Lung microvascular endothelial cell (primary cell): Measurements from ENCODE around the gene FHIT. TPM values are rescaled to one million over a fixed set of nuclear protein-coding genes. Genes with fewer than 3 reads are reported as not detected.

Experiments used
- DNase-seq, 2 donors: peaks; one replicate each; pipeline versions ENCODE4 v3.0.0 to v3.0.0-alpha.2; 2010; ENCODE audit warnings: low read depth in 2 of 2
- total RNA-seq: library from RNA; depleted of rRNA; stranded (reverse); fragments of >200 nt; gene quantifications from 2 replicates; pipeline ENCODE4 v1.2.1, GENCODE V29; 2014

FHIT gene
- total RNA-seq, 1 donor from 2014 or later, result 0.79 TPM

DNA sequence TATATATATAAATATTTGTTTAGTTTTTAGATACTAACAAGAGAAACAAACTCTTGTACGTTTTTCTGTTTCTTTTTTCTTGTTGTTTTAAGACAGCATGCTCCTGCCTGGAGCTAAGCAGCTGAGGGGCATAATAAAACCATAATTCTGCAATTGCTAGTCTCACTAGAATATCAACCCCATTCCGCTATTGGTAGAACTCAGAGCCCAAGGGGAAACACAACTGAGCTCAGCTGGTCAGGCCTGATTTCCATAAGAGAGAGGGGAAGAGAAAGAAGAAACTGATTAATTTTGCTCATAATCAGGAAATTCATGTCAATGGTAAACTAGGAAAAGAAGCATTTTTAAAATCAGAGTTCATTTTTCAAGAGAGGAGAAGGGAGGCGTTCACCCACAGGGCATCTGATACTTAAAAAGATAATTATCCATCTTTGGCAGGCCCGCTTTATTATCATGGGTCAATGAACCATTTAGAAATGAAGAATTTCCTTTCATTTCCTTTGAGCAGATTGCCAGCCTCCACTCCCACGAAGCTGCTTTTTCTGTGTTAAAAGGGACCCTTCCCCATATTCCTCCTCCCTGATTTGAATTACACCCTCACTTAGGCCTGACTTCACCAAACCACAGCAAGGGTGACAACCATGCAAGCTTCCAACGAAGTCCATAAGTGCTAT is 1236.1 kb downstream of the FHIT start:
- no peak for DNase-seq

DNA sequence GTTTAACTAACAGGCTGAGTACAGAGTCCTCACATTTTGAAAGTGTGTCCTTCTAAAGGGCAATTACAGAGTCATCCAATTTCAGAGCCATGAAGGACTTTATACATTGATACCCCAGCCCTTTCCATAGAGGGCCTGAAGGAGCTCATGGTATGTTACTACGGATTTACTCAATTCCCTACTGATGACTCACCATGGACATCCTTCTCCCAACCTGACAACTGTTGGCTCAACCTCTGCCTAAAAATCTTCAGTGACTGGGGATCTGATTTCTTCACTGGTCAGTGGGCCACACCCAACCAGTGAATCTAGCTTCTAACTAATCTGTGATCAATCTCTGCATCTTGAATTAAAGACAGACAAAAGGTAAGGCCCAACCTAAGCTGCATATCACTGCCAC is 1238.0 kb downstream of the FHIT start:
- no peak for DNase-seq

DNA sequence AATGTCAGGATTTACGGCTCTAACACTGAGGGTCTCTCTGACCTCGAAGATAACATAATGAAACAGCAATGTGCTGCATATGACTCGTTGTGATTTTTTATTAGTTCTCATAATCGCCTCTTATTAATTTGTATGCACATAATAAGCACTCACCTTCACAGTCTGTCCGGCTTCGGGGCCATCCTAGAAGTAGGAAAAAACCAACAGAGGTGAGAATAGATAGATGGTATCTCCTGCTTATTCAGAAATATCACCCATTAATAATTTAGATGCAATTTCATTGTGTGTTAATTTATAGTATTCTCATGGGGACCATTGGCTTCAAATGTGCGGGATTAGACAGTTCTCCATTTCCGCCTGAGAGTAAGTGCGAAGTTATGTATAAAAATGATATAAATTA is 1240.0 kb downstream of the FHIT start:
- DNase-seq, result no peak

DNA sequence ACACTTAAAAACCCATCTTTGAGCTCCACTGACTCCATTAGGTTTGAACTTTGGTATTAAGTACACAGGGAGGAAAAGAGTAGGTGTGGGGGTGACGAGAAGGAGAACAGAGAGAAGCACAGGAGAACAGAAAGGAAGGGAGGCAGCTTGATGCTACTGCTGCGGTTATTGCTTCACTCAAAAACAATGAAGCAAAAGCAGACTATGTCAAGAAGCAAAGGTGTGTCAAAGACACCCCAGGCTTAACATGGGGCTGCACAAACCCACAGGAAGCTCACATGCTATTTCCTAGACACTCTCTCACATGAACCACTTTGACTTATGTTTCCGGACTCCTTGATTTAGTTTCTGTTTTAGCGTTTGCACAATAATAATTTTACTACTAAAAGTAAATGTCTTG is 1240.5 kb downstream of the FHIT start:
- no peak for DNase-seq

DNA sequence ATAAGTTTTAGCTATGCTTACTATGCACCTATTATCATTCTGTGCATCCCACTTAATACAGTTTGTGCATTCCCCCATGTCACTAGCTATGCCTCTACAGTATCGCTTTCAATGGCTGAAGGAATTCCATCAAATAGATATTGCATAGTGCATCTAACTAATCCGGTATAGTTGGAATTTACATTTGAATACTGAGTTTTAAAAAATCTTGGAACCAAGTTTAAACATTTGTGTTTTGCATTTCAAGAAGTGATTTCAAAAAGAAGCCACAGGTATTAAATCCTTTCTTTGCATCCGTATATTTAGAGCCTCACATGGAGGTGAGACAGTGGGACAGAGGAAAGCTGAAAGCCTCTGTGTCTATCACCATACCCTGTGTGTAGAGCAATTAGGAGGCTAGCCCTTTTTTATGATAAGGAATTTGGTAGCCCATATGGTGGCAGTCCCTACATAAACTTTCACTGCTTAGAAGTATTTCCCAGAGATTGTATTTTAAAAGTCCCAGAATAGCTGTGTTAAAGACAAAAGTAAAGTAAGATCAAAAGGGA is 1241.2 kb downstream of the FHIT start:
- DNase-seq, result no peak

DNA sequence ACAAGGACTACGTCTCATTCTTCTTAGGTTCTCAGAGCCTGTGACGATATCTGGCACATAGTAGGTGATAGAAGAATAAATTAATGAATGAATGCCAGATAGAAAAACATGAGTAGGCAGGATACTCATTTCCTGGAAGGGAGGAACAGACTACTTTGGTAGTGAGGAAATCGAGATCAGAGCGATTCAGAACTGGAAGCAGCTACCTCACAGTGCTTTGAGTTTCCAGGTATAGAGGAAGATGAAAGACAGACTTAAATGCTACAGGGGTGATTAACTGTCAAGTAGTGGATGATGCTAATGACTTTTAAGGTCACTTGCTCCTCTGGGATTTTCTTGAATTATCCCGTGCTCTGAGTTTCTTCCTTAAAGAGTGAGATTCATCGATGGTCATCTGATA is 1249.9 kb downstream of the FHIT start:
- no peak for DNase-seq

DNA sequence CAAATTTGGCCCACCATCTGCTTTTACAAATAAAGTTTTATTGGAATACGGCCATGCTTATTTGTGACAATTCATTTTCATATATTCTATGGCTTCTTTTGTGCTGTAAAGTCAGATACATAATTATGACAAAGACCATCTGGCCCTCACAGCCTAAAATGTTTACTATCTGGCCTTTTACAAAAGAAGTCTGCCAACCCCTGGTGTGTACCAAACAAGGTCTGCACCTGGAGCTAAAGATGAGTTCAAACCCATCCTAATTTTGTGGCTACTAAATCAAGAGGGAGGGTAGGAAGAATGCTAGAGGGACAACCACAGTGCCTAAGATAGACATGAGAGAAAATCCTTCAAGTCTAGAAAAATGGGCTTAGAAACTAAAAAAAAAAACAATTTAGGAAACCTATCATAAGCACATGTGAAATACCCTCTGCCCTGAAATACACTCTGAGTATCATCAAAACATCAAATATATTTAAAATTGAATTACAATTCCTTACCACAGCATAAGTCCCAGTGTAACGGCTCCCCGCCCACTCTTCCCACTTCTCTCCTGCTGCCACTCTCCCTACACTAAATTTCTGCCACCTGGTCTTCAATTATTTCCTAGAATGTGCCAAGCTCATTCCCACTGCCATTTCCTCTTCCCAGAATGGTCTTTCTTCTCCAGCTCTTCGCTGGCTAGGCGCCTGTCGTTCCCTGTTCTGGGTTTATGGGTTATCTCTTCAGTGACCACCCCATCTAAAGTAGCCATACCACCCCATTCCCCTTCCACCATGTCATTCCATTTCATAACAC is 1250.7 kb downstream of the FHIT start:
- DNase-seq, result no peak

DNA sequence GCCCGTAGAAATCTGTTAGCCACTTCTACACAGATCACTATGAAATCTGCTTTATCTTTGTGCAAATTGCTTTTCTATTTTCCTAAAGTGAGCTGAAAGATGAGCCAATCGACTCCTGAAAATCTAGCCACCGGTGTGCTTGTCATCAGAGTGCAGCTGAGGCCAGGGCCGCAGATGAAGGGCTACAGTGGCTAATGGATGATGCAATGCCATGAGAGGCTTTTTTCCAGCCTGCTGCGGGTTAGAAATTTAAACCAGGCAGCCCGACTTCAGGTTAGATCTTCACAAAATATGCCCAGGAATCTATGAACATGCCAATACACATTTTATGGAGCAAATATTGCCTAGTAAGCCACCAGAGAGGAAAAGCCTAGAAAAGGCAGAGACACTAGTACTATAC is 1253.2 kb downstream of the FHIT start:
- DNase-seq, result no peak

DNA sequence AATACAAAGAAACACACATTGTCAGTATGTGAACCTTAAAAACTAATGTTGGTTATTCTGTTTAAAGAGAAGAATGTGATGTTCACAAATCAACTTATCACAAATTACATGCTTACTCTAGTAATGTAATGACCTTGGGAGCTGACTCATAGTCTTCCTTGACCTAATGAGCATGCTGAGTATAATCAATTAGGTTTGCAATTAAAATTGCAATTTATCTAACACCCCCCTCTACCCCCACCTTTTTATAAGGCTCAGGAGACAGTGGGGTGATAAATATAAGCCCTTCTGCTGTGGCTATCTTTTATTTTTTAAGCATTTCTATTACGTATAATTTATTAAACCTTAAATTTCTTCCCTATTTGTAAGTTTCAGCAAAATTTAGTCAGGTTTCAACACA is 1253.7 kb downstream of the FHIT start:
- DNase-seq, result no peak

DNA sequence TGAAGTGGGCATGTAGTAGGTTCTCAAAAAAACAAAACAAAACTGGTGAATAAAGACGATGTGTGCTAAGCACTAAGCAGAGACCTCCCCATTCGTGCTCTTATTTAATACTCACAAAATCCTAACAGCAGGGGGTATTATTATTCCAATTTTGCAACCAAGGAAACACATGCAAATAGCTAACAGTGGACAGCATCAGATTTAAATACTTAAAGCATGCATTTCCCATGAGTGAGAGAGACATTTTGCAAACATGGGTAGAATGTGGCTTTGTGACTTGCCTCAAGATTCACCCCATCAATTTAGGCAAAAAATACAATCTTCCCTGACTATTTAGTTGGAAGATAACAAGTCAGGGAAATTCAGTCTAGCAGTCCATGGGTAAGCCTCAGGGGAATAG is 1255.2 kb downstream of the FHIT start:
- DNase-seq, result no peak

DNA sequence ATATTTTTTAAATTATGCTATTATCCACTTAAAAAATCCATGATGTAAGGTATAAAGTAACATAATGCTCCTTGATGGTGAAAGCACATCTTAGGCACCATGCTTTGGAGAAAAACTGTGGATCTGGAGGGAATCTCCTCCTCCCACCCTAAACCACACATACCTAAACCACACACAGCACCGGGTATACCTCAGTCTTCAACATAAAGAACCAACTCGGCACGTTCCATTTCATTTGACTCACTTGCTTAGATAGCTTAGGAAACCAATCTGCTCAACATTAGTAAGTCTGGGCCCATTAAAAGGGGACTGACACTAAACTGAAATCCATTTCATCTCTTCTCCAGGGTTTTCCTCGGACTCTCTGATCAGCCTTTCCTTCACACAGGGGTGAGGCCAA is 1255.7 kb downstream of the FHIT start:
- no peak for DNase-seq

DNA sequence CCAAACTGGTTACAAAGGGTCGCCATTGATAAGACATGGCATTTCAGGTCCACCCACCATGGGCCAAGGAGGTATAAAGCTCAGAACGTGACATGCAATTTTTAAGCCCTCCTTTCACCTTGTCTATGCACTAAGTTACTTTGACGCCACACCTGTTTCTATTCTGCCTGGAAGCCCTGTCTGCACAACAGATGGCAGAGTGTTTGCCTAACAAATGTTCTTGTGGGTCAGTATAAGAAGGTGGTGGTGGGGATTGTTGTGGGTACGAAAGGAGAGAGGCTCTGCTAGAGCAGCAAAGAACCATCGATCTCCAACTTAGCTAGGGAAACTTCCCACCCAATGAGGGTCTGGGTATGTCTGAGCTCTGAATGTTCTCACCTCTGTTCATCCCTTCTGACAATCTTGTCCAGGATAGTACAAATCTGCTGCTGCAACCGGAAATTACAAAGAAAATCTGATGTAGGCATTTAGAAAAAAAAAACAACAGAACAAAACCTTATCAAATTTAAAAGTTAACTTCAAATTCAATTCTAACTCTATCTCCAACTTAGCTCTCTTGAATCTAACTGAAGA is 1256.4 kb downstream of the FHIT start:
- no peak for DNase-seq

DNA sequence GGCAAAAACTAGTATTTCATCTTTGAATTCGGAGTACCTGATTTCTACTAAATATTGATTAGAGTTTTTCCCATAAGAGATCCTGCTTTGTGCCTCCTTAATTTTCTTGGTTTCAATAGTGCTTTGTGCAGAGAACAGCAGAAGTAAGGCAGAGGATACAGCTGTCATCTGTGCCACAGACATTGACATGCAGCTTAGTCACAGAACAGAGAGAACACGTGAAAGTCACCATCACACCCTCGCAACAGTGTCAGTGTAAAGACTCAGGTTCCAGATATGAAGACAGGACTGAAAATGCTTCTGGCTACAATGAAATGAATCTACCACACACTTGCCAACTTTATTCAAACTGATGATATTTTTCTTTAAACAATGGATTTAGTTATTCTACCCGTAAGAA is 1258.7 kb downstream of the FHIT start:
- no peak for DNase-seq

DNA sequence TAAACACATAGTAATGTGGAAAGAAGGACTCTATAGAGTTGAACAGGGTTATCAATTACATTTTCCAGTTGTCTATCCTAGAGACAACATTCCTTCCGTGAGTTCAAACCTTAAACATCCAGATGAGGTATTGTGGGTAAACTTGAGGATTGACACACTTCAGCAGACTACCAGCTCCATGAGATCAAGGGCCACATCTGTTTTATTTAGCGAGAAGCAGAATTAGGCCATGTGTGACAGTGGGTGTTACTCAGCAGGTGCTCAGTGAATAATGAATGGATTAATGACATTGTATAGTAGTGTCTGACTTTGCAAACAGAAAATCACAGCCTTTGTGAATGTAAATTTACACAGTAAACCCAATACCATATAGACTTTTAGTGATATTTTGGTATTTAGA is 1260.3 kb downstream of the FHIT start:
- no peak for DNase-seq

DNA sequence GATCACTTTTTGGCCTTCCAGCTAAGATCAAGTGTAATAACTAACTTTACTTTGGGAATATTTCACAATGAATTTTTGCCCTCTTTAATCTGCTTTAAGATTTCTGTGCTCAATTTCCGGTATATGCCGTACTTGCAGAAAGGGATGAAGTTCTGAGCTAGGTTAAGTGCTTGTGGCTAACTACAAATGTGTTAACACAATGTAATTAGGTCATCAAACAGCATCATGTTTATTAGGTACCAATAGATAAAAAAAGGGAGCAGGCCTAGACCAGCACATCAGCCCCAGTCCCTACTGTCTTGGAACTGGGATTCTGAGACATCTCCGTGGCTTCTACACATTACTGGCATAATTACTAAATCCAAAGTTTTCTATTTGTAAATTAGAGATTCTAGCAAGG is 1268.7 kb downstream of the FHIT start:
- no peak for DNase-seq

DNA sequence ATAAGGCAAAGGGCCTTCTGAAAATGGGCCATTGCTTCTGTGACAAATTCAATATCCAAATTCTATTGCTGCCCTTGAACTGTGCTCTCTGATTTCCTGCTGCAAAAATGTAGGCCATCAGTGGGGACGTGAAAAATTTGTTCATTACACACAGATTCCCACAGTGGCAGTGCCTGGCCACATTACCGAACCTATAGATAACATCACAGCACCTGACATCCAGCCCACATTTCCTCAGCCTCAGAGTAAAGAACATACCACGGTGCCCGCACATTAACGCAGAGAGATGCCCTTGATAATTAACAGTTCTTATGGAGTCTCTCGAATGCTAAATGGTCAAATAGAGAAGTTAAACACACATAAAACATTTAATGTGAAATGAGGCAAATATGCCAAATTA is 1269.9 kb downstream of the FHIT start:
- no peak for DNase-seq

DNA sequence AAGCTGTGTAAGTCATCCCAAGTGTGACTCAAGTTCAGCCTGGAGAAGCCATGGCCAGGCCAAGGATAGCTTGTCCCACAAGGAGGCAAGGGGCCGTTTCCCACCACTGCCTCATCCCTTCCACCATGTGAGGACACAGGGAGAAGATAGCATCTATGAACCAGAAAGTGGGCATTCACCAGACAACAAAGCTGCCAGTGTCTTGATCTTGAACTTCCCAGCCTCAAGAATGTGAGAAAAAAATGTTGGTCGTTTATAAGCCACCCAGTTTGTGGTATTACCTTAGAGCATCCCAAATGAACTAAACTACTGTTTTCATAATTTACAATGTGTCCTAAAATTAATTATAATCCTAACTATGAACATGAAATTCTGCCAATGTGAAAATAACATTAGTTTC is 1270.7 kb downstream of the FHIT start:
- DNase-seq, result no peak

DNA sequence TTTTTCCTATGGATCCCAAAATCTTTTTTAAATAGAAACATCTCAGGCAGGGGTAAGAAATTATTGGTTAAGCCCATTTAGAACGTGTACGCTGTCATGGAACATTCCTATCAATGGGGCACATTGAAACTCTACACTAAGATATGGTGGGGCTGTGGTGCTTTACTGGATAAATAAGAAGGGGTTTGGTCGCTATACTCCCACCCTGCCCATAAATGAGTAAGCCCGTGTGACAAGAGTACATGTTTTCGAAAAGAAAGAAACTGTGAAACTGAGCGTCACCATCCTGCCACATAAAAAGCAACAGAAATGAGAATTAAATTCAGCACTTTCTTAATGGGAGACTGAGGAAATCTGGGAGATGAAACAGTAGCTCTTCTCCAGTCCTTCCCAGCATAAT is 1271.7 kb downstream of the FHIT start:
- DNase-seq, result no peak

DNA sequence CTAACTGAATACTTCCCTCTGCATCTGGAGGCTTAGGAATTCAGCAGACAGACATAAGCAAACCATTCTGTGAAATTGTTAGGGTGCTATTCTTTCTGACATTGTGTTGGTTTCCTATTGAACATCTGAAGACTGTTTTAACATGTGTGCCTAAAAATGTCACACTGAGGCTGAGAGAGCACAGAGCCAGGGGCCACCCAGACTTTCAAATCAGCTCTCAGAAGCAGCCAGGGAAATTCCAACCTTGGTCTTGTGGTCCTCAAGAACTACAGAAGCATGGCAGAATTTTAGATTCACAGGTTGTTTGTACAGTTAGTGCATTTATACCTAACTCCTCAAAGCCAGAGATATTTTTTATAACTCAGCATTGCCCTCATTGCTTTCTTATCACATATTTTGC is 1272.3 kb downstream of the FHIT start:
- DNase-seq, result no peak

DNA sequence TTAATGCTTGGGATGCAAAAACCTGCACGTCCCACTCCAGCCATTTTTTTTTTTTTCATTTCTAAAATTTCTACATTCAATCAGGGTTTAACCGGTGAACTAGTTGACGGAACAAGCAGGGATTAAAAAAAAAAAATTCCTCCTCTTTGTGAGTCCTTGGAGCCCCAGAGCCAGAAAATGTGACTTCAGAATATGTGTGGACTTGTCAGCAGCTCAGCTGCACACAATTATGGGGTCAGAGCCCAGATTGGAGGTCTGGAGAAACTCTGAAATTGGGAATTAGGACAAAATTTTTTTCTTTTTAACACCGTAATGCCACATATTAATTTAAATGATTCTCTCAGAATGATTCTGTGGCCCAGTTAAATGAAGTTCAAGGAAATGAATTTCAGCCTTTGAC is 1280.5 kb downstream of the FHIT start:
- DNase-seq, result no peak

DNA sequence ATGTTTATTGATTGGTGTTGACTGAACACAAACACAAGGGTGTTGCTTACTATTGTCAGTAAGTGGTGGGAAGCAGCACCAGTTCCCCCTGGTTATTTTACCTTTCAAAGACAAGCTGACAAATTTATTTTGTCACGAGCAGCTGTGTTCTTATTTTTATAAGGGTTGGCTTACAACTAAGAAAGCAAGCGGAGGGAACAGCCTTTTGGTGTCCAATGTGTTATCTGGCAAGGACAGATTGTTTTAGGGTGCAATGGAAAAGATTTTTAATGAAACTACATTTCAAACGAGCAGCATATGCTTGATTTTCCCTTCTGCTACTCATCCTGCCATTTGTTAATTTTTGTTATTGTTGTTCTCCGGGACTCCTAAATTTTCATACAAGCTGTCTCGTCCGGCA is 1280.9 kb downstream of the FHIT start:
- DNase-seq, result no peak

DNA sequence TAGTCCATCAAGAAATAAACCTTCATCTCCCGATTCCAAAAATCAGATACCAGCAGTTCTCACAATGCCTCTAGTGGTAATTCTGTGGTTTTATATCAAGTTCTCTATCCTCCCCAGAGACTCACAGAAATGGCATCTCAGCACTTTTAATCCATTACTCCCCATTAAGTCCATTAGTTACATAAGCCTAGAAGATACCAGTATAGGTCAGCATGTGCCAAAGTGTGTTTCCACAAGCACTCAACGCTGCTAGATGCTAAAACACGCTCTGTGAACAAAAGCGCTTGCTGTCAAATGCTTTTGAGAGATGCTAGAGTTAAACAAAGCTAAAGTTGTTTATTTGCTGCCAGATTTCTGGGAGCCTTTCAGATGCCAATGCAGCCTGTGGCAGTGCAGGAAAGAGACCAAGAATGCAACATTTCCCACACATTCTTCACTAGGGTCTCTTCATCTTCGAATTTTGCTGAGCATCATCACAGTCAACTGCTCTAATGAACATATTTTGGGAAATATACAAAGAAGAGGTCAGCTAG is 1282.7 kb downstream of the FHIT start:
- DNase-seq, result no peak

DNA sequence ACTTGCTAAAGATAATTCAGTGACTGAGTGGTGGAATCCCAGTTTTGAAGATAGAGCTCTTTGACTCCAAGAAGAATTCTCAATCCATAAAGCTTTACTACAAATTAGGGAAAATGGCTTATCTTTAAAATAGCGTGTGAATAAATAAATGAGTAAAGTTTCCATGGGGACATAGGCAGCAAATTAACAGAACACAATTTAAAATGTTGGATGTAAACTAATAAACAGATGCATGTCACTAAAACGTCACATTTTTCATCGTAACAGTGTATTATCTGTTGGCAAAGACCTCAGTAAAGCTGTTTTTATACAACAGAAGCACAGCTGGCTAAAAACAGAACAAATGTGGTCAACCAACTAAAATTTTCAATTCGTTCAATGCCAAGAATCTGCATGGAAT is 1287.6 kb downstream of the FHIT start:
- DNase-seq, result no peak
